Duodenal mucosa (tissue), 2 donors: ENCODE data around the gene CUL4A.

Experiments used
- H3K27ac ChIP-seq: one replicate; pipeline ENCODE4 v1.7.0; 2013; ENCODE audit warnings: low read depth, low read length
- H3K27me3 ChIP-seq, 2 donors: one replicate each; pipeline ENCODE4 v1.7.0; 2013; ENCODE audit warnings: low read length in 2 of 2, control low read depth in 1 of 2; ENCODE audit not compliant: insufficient read depth in 2 of 2, control insufficient read depth in 1 of 2
- H3K36me3 ChIP-seq, 2 donors: one replicate each; pipeline ENCODE4 v1.7.0; 2013; ENCODE audit warnings: low read length in 2 of 2, control low read depth in 1 of 2; ENCODE audit not compliant: insufficient read depth in 2 of 2, control insufficient read depth in 1 of 2
- H3K4me1 ChIP-seq, 2 donors: one replicate each; pipeline ENCODE4 v1.7.0; 2013; ENCODE audit warnings: low read length in 2 of 2, control low read depth in 1 of 2; ENCODE audit not compliant: insufficient read depth in 2 of 2, control insufficient read depth in 1 of 2
- H3K4me3 ChIP-seq, 2 donors: one replicate each; pipeline ENCODE4 v1.7.0; 2013; ENCODE audit warnings: low read length in 2 of 2, low read depth in 1 of 2
- H3K9ac ChIP-seq, 2 donors: one replicate each; pipeline ENCODE4 v1.7.0; 2013; ENCODE audit warnings: low read length in 2 of 2, low read depth in 1 of 2
- H3K9me3 ChIP-seq, 2 donors: one replicate each; pipeline ENCODE4 v1.7.0; 2013; ENCODE audit warnings: low read length in 2 of 2, control low read depth in 1 of 2; ENCODE audit not compliant: control insufficient read depth in 1 of 2

CUL4A gene

GRCh38 chr13:113167575-113167974 is 41.8 kb upstream of the CUL4A start:
- Histone ChIP-seq H3K9me3 (no peaks in the 10 kb centered on the region), H3K27ac (no peak overlapping the region), H3K9ac (no peak overlapping the region), H3K4me1 (peaks cover 3 to 6% of the 10 kb centered on the region in 2 donors), H3K4me3 (no peak overlapping the region), H3K27me3 (peaks cover 9 to 10% of the 10 kb centered on the region in 2 donors), H3K36me3 (peaks cover 10 to 17% of the 10 kb centered on the region in 2 donors)

DNA sequence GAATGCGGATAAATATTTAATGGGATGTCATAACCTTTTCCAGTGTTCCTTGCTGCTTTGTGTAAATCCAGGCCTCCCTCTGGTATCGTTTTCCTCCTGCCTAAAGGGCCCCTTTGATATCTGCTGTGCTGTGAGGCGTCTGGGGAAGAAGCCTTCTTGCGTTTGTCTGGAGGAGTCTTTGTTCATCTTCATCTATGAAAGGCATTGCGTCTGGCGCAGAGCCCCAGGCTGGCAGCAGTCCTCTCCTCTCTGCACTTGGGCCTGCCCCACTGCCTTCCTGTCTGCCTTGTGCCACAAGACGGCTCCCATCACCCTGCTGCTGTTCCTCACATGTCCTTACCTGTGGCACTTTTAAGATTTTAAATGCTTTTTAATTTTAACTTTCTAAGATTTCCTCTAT is 41.2 kb upstream of the CUL4A start:
- H3K27ac ChIP-seq, result no peak overlapping the region
- H3K36me3 ChIP-seq, result peaks cover 13 to 20% of the 10 kb centered on the region in 2 donors
- peaks cover 4 to 7% of the 10 kb centered on the region in 2 donors for H3K27me3 ChIP-seq
- peaks cover 3 to 6% of the 10 kb centered on the region in 2 donors for H3K4me1 ChIP-seq
- no peaks in the 10 kb centered on the region for H3K9me3 ChIP-seq
- no peak overlapping the region for H3K4me3 ChIP-seq
- H3K9ac ChIP-seq, result no peak overlapping the region

DNA sequence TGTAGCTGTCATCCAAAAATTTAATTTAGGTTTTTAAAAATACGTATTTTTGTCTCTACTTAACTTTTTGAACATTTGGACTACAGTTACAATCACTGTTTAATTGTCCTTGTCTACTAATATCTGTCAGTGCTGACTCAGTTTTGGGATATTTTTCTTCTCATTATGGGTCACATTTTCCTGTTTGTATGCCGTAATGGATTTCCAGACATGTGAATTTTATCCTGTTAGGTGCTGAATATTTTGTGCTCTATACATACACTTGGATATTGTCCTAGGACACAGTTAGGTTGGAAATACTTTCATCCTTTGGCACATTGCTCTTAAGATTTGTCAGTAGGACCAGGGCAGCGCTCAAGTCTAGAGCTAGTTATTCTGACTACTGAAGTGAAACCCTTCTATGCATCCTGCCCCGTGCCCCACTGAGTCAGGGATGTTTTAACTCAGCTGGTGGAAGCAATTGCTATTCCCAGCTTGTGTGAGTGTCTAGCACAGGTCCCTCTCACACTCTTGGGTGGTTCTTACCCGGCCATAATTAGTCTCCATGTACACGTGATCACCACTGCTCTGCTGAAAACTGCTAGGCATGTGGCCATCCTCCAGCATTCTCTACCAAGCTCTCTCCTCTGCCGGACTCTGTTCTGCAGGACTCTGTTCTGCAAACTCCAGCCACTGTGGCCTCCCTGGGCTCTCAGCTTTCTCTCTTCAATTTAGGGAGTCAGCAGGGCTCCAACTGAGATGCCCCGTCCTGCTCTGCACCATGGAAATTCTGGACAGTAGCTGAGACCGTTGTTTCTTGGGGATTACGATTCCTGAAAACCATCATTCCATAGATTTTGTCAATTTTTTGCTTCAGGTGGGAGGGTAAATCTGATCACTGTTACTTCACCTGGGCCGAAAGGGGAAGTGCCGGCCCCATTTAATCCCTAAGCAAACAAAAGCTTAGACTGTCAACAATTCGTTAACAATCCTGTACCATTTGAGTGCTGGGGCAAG is 39.8 kb upstream of the CUL4A start:
- no peak overlapping the region for H3K9ac ChIP-seq
- H3K27me3 ChIP-seq, result peaks cover 0 to 1% of the 10 kb centered on the region in 2 donors
- no peaks in the 10 kb centered on the region for H3K9me3 ChIP-seq
- no peak overlapping the region for H3K27ac ChIP-seq
- peaks cover 13 to 21% of the 10 kb centered on the region in 2 donors for H3K36me3 ChIP-seq
- no peak overlapping the region for H3K4me3 ChIP-seq
- peaks cover 3 to 6% of the 10 kb centered on the region in 2 donors for H3K4me1 ChIP-seq

DNA sequence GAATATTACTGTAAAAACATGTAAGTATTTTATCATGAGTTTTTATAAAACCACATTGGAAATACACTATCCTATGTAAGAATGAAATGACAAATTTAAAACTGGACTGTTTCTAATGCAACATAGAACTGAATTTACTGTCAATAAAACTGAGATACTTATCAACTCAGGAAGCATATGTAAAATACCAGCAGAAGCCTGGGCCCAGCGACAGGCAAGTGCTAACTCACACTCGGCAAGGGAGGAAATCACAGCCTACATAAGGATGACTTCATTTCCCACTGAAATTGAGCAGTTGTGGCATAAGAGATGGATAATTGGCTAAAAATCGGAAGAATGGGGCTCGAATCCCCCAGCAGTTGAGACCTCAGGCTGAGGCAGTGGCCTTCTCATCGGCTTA is 38.9 kb upstream of the CUL4A start:
- Histone ChIP-seq H3K9me3 (no peaks in the 10 kb centered on the region), H3K4me1 (peaks cover 3 to 6% of the 10 kb centered on the region in 2 donors), H3K36me3 (peaks cover 19 to 31% of the 10 kb centered on the region in 2 donors), H3K27me3 (no peaks in the 10 kb centered on the region), H3K4me3 (no peak overlapping the region), H3K9ac (no peak overlapping the region), H3K27ac (no peak overlapping the region)

DNA sequence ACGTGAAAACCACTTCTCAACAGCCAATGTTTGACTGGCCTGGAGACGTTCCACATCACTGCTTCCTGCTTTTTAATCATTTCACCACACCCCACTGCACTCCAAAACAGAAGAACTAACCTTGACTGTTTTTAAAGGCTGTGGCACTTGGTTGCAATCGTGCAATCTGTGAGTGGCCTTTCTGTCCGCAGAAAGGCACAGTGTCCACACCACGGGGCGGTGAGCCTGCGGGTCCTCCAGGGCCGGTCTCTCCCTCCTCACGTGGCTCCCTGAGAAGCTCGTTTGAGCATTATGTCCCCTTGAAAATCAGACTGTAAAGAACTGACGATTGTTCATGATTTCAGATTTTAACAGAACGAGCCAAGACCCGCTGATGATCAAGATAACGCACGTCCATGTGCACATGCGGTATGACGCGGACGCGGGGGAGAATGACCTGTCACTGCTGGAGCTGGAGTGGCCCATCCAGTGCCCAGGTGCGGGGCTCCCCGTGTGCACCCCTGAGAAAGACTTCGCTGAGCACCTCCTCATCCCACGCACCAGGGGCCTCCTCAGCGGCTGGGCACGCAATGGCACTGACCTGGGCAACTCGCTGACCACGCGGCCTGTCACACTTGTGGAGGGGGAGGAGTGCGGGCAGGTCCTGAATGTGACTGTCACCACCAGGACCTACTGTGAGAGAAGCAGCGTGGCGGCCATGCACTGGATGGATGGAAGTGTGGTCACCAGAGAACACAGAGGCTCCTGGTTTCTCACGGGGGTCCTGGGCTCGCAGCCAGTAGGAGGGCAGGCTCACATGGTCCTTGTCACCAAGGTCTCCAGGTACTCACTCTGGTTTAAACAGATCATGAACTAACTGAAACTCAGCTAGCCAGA is 37.9 kb upstream of the CUL4A start:
- Histone ChIP-seq H3K9me3 (no peaks in the 10 kb centered on the region), H3K36me3 (peaks cover 21 to 41% of the 10 kb centered on the region in 2 donors), H3K9ac (no peak overlapping the region), H3K27ac (no peak overlapping the region), H3K27me3 (no peaks in the 10 kb centered on the region), H3K4me1 (peaks cover 3 to 6% of the 10 kb centered on the region in 2 donors), H3K4me3 (no peak overlapping the region)

DNA sequence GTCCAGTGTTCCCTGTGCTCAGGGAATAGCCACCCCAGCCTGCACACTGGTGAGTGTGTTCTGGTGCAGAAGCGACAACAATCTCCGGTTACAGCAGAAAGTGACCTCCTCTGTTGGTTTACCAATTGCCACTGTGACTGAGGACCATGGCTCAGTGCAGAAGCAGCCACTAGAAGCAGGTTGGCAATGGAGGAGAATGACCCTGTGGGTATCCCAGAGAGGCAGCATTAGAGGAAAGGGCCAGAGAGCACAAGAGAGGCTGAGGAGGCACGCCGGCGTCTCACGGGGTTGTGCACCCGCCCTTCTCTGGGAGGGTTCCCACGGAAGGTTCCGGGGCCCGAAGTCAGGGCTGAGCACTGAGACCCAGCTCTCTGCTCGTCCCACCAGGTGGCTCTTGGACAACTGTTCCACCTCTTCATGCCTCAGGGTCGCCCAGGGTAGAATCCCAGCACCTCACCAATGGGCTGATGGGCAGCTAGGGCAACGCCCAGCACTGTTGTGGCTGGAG is 36.9 kb upstream of the CUL4A start:
- Histone ChIP-seq H3K36me3 (peaks cover 21 to 49% of the 10 kb centered on the region in 2 donors), H3K4me3 (no peak overlapping the region), H3K9me3 (no peaks in the 10 kb centered on the region), H3K27ac (no peak overlapping the region), H3K27me3 (no peaks in the 10 kb centered on the region), H3K9ac (no peak overlapping the region), H3K4me1 (peaks cover 3 to 6% of the 10 kb centered on the region in 2 donors)

GRCh38 chr13:113176280-113176679 is 33.1 kb upstream of the CUL4A start:
- H3K27ac ChIP-seq, result no peak overlapping the region
- peaks cover 48 to 82% of the 10 kb centered on the region in 2 donors for H3K36me3 ChIP-seq
- no peaks in the 10 kb centered on the region for H3K27me3 ChIP-seq
- H3K9ac ChIP-seq, result no peak overlapping the region
- no peaks in the 10 kb centered on the region for H3K4me1 ChIP-seq
- no peak overlapping the region for H3K4me3 ChIP-seq
- H3K9me3 ChIP-seq, result no peaks in the 10 kb centered on the region

DNA sequence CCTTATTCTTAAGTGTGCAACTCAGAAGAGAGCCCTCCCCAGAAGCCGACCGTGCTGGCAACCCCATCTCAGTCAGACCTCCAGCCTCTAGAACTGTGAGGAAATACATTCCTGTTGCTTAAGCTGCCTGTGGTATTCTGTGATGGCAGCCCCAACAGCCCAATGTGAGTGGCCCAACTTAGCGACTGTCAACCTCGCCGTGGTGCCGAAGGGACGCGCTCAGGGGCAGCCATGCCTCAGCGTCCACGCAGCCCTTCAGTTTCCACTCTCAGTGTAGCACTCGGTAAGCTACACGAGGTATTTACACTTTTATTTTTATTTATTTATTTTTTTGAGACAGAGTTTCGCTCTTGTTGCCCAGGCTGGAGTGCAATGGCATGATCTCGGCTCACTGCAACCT is 32.6 kb upstream of the CUL4A start:
- Histone ChIP-seq H3K4me3 (no peak overlapping the region), H3K9me3 (no peaks in the 10 kb centered on the region), H3K9ac (no peak overlapping the region), H3K4me1 (no peaks in the 10 kb centered on the region), H3K27me3 (no peaks in the 10 kb centered on the region), H3K27ac (no peak overlapping the region), H3K36me3 (peaks cover 44 to 79% of the 10 kb centered on the region in 2 donors)

GRCh38 chr13:113178070-113178895 is 31.1 kb upstream of the CUL4A start:
- H3K4me3 ChIP-seq, result no peak overlapping the region
- H3K36me3 ChIP-seq, result peaks cover 44 to 75% of the 10 kb centered on the region in 2 donors
- H3K9me3 ChIP-seq, result no peaks in the 10 kb centered on the region
- H3K4me1 ChIP-seq, result no peaks in the 10 kb centered on the region
- no peak overlapping the region for H3K27ac ChIP-seq
- no peak overlapping the region for H3K9ac ChIP-seq
- no peaks in the 10 kb centered on the region for H3K27me3 ChIP-seq
